ENCODE data around the gene SLC12A5. TPM values are rescaled to one million over a fixed set of nuclear protein-coding genes. Genes with fewer than 3 reads are reported as not detected.
A peak's percentile ranks its signal among the peaks of the same experiment; 100 is the strongest.

SLC12A5 gene
- total and polyA plus RNA-seq, 2 of the 4 experiments (the other 2 are of a cell fraction): 2.2 TPM; not detected in 1

- intact Hi-C loops (cut with micrococcal nuclease) (loop anchor here (1.0 kb wide), 2 partner anchors 14 to 16 kb away; no protein-coding TSS in a partner anchor), dilution Hi-C loops (cut with HindIII; ENCODE audit: low sequenced_read_pairs, unreplicated experiment) (no loop called here), in situ Hi-C loops (cut with MboI; ENCODE audit: low sequenced_read_pairs) (no loop called here)
- H2BK20ac ChIP-seq (ENCODE audit: low read depth, low read length): no peak overlapping the region
- no peak overlapping the region for H3K4ac ChIP-seq (ENCODE audit: low read depth, low read length)
- H2AFZ ChIP-seq (replicated peaks; ENCODE audit: low read length, poor library complexity): no peak overlapping the region
- no peak overlapping the region for H2BK15ac ChIP-seq (ENCODE audit: low read depth, low read length)
- H3K4me3 ChIP-seq (ENCODE audit: insufficient read depth, low read depth, low read length): no peak overlapping the region
- CTCF ChIA-PET: interaction anchor here (0.6 kb wide), 1 partner anchor 87 kb away, joined by 5 read pairs; no protein-coding TSS in a partner anchor
- no peaks in the 10 kb centered on the region for H3K79me1 ChIP-seq (ENCODE audit: low read depth in 1 of 2, low read length in 2 of 2)
- no peak overlapping the region for H2AK5ac ChIP-seq (ENCODE audit: low read depth, low read length)
- WGBS, 2 experiments (ENCODE audit: extremely low coverage in 2 of 2, insufficient read length in 1 of 2): 35% methylated on average over 10 of the region's 18 CpGs; no CpG with 5 or more reads in 1 of the 2 experiments
- TF ChIP-seq MAFK (IDR thresholded peaks at IDR 0.05; ENCODE audit: low read depth, low read length) (no peak), FOS (IDR thresholded peaks at IDR 0.05; ENCODE audit: low read depth, low read length) (no peak)
- ATAC-seq (ENCODE audit: low read depth) (peak; percentile 86), DNase-seq (peak; percentile 26)
- no peak overlapping the region for H2BK120ac ChIP-seq (ENCODE audit: low read depth, low read length)
- H3K27me3 ChIP-seq (ENCODE audit: control insufficient read depth, insufficient read depth, low read length): peaks cover 13% of the 10 kb centered on the region
- no peak overlapping the region for H3K56ac ChIP-seq (ENCODE audit: extremely low read depth, insufficient read depth, low read length)
- H3K27ac ChIP-seq (ENCODE audit: insufficient read depth, low read length): no peak overlapping the region
- no peaks in the 10 kb centered on the region for H3K9me3 ChIP-seq (ENCODE audit: control insufficient read depth, insufficient read depth, low read length)
- H3K4me1 ChIP-seq (ENCODE audit: control insufficient read depth, insufficient read depth, low read length): no peaks in the 10 kb centered on the region
- no peak overlapping the region for H4K8ac ChIP-seq (ENCODE audit: low read depth in 2 of 2, low read length in 2 of 2)
- H3K9me1 ChIP-seq (ENCODE audit: insufficient read depth, low read length): no peaks in the 10 kb centered on the region
- no peaks in the 10 kb centered on the region for H3K36me3 ChIP-seq (ENCODE audit: control insufficient read depth, insufficient read depth, low read length)
- BruUV-seq (replicated peaks): no TSS peak
- H4K20me1 ChIP-seq (ENCODE audit: insufficient read depth, low read length): no peaks in the 10 kb centered on the region
- POLR2A ChIA-PET (ENCODE audit: unreplicated experiment): no interaction called here
- H3K14ac ChIP-seq (replicated peaks; ENCODE audit: low read depth, low read length): no peak overlapping the region
- no peak overlapping the region for H2BK5ac ChIP-seq (ENCODE audit: low read depth, low read length, poor library complexity, severe bottlenecking)
- no peak overlapping the region for H3K23ac ChIP-seq (ENCODE audit: low read depth, low read length)
- H3K9ac ChIP-seq (ENCODE audit: low read depth, low read length): no peak overlapping the region
- H3K18ac ChIP-seq (ENCODE audit: low read depth, low read length): no peak overlapping the region
- H4K91ac ChIP-seq (ENCODE audit: insufficient read depth, low read depth, low read length): no peak overlapping the region
- H4K5ac ChIP-seq (ENCODE audit: low read depth, low read length): no peak overlapping the region
- no peak overlapping the region for H3K4me2 ChIP-seq (ENCODE audit: low read depth, low read length)
- no peak overlapping the region for H2AK9ac ChIP-seq (replicated peaks; ENCODE audit: low read depth, low read length, poor library complexity)
Observed at GRCh38 chr20:46040902-46041535, 12.0 kb downstream of the SLC12A5 start.
